HEK293T (cell line): ENCODE results near the gene ANKFN1.

Source experiments
- CTCF ChIA-PET: fragments of 350-600 bp; formaldehyde crosslinking; extraction: SDS; loops from one replicate; lab custom pipeline; 2021; ENCODE audit warnings: antibody characterized with exemption, inconsistent platforms; lab: Yijun Ruan, JAX
- POLR2A ChIA-PET: fragments of 350-600 bp; formaldehyde crosslinking; extraction: SDS; loops from one replicate; lab custom pipeline; 2020; ENCODE audit warnings: antibody characterized with exemption, inconsistent platforms; lab: Yijun Ruan, JAX
- DNase-seq: peaks from one replicate; pipeline ENCODE4 v3.0.0; 2012; ENCODE audit warnings: mixed read lengths; ENCODE audit errors: extremely low spot score
- ARNT ChIP-seq: fragments of 450-650 bp; IDR thresholded peaks from 2 replicates; pipeline ENCODE4 v1.6.1; 2017; ENCODE audit warnings: mild to moderate bottlenecking
- BHLHE40 ChIP-seq: fragments of 450-650 bp; IDR thresholded peaks from 2 replicates; pipeline ENCODE4 v1.6.1; 2016; ENCODE audit warnings: mild to moderate bottlenecking, moderate library complexity, borderline replicate concordance
- CTBP1 ChIP-seq: fragments of 450-650 bp; IDR thresholded peaks from 2 replicates; pipeline ENCODE4 v1.6.1; 2016; ENCODE audit warnings: borderline replicate concordance
- ELF4 ChIP-seq: fragments of 450-650 bp; IDR thresholded peaks from 2 replicates; pipeline ENCODE4 v1.6.1; 2017; ENCODE audit warnings: antibody characterized with exemption
- FOXA1 ChIP-seq: fragments of 450-650 bp; IDR thresholded peaks from 2 replicates; pipeline ENCODE4 v1.6.1; 2016; ENCODE audit warnings: mild to moderate bottlenecking
- FOXK2 ChIP-seq: fragments of 450-650 bp; IDR thresholded peaks from 2 replicates; pipeline ENCODE4 v1.6.1; 2016; ENCODE audit warnings: mild to moderate bottlenecking
- FOXM1 ChIP-seq: fragments of 450-650 bp; IDR thresholded peaks from 2 replicates; pipeline ENCODE4 v1.6.1; 2017; ENCODE audit warnings: mild to moderate bottlenecking, borderline replicate concordance
- HDGF ChIP-seq: fragments of 450-650 bp; IDR thresholded peaks from 2 replicates; pipeline ENCODE4 v1.6.1; 2017; ENCODE audit warnings: antibody characterized with exemption, borderline replicate concordance
- L3MBTL2 ChIP-seq: fragments of 450-650 bp; conservative IDR thresholded peaks from 2 replicates; pipeline ENCODE4 v1.6.1; 2016; ENCODE audit warnings: mild to moderate bottlenecking
- LEF1 ChIP-seq: fragments of 450-650 bp; IDR thresholded peaks from 2 replicates; pipeline ENCODE4 v1.6.1; 2017; ENCODE audit warnings: mild to moderate bottlenecking, borderline replicate concordance
- NFRKB ChIP-seq: fragments of 450-650 bp; IDR thresholded peaks from 2 replicates; pipeline ENCODE4 v1.6.1; 2016; ENCODE audit warnings: mild to moderate bottlenecking, moderate library complexity
- SP1 ChIP-seq: fragments of 450-650 bp; IDR thresholded peaks from 2 replicates; pipeline ENCODE4 v1.6.1; 2017
- SUZ12 ChIP-seq: fragments of 450-650 bp; IDR thresholded peaks from 2 replicates; pipeline ENCODE4 v1.6.1; 2016; ENCODE audit warnings: mild to moderate bottlenecking
- TARDBP ChIP-seq: fragments of 450-650 bp; IDR thresholded peaks from 2 replicates; pipeline ENCODE4 v1.6.1; 2016
- ZNF384 ChIP-seq: fragments of 450-650 bp; IDR thresholded peaks from 2 replicates; pipeline ENCODE4 v1.6.1; 2016
- TF ChIP-seq, protein P1 (sequence below): fragments of 450-650 bp; IDR thresholded peaks from 2 replicates; pipeline ENCODE4 v1.6.1; 2016

ANKFN1 gene

DNA sequence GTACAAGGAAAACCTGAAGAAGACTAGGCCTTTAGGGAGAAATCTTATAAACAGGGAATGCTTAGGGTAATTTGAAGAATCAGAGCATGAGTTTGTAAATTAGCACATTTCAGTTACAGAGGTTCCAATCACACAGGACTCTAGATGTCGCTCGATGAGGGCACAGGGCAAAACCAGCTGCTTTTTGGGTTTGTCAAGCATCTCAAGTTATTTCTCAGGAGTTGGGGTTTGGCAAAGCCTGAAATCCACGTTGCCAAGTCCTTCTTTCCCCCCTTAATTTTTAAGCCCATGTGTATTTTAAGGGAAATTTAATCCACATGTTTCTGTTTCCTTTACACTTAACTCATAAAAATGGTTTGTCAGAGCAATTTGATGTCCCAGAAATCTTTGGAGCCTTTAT is 146.9 kb downstream of the ANKFN1 start:
- no peak for DNase-seq
- no peak for TF ChIP-seq L3MBTL2
- TF ChIP-seq, protein P1, sequence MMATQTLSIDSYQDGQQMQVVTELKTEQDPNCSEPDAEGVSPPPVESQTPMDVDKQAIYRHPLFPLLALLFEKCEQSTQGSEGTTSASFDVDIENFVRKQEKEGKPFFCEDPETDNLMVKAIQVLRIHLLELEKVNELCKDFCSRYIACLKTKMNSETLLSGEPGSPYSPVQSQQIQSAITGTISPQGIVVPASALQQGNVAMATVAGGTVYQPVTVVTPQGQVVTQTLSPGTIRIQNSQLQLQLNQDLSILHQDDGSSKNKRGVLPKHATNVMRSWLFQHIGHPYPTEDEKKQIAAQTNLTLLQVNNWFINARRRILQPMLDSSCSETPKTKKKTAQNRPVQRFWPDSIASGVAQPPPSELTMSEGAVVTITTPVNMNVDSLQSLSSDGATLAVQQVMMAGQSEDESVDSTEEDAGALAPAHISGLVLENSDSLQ = no peak
- TF ChIP-seq SP1 = no peak
- ChIA-PET POLR2A (no interaction called here), CTCF (no interaction called here)

DNA sequence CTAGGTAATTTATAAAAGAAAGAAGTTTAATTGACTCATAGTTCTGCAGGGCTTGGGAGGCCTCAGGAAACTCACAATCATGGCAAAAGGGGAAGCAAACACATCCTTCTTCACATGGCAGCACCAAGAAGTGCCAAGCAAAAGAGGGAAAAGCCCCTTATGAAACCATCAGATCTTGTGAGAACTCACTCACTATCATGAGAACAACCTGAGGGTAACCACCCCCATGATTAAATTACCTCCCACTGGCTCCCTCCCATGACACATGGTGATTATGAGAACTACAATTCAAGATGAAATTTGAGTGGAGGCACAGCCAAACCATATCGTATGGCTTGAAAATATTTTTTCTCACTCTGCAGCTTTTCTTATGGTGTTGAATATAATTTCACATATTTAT is 151.7 kb downstream of the ANKFN1 start:
- ChIA-PET CTCF (no interaction called here), POLR2A (no interaction called here)
- no peak for TF ChIP-seq ZNF384
- TF ChIP-seq BHLHE40 = no peak
- no peak for TF ChIP-seq LEF1
- TF ChIP-seq HDGF = no peak
- TF ChIP-seq CTBP1 = no peak
- no peak for TF ChIP-seq FOXM1
- TF ChIP-seq SUZ12 = no peak
- TF ChIP-seq ELF4 = no peak
- no peak for TF ChIP-seq SP1
- no peak for TF ChIP-seq TARDBP
- TF ChIP-seq, protein P1 = no peak
- no peak for TF ChIP-seq FOXK2
- no peak for TF ChIP-seq NFRKB
- no peak for TF ChIP-seq FOXA1
- TF ChIP-seq ARNT = no peak
- no peak for TF ChIP-seq L3MBTL2
- no peak for DNase-seq

DNA sequence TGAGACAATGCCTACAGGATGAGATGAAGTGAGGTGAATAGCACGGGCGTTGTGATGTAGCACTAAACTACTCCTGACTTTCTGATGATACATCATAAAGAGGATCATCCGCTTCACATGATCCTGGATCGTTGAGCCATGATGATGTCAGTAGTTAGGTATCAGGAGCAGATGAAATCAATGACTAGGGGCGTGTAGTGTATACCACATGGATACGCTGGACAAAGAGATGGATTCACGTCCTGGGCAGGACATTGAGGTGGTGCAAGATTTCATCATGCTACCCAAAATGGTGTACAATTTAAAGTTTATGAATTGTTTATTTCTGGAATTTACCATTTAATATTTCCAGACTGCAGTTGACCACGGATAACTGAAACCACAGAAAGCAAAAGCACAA is 156.6 kb downstream of the ANKFN1 start:
- ChIA-PET CTCF (no interaction called here), POLR2A (no interaction called here)
- DNase-seq = no peak
- no peak for TF ChIP-seq ELF4
- TF ChIP-seq SP1 = no peak
- TF ChIP-seq BHLHE40 = no peak
- no peak for TF ChIP-seq FOXK2
- no peak for TF ChIP-seq TARDBP
- TF ChIP-seq FOXM1 = no peak
- no peak for TF ChIP-seq LEF1
- TF ChIP-seq NFRKB = no peak
- TF ChIP-seq CTBP1 = no peak
- no peak for TF ChIP-seq ZNF384
- no peak for TF ChIP-seq ARNT
- no peak for TF ChIP-seq FOXA1
- TF ChIP-seq, protein P1 = no peak
- TF ChIP-seq SUZ12 = no peak
- TF ChIP-seq L3MBTL2 = no peak
- TF ChIP-seq HDGF = no peak

DNA sequence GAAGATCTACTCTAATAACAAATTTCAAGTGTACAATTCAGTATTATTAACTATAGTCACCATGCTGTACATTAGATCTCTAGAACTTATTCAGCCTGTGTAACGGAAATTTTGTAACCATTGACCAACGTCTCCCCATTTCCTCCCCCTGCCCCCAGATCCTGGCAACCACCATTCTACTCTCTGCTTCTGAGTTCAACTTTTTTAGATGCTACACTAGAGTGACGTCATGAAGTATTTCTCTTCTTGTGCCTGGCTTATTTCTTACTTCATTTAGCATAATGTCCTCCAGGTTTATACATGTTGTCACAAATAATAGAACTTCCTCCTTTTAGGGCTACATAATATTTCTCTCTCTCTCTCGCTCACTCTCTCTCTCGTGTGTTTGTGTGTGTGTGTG is 157.5 kb downstream of the ANKFN1 start:
- DNase-seq = no peak
- ChIA-PET POLR2A (no interaction called here), CTCF (no interaction called here)
- no peak for TF ChIP-seq NFRKB
- no peak for TF ChIP-seq SUZ12
- TF ChIP-seq ZNF384 = no peak
- no peak for TF ChIP-seq CTBP1
- no peak for TF ChIP-seq FOXA1
- no peak for TF ChIP-seq ARNT
- TF ChIP-seq SP1 = no peak
- no peak for TF ChIP-seq LEF1
- TF ChIP-seq FOXM1 = no peak
- TF ChIP-seq FOXK2 = no peak
- TF ChIP-seq L3MBTL2 = no peak
- no peak for TF ChIP-seq TARDBP
- TF ChIP-seq, protein P1 = no peak
- no peak for TF ChIP-seq BHLHE40
- no peak for TF ChIP-seq ELF4

DNA sequence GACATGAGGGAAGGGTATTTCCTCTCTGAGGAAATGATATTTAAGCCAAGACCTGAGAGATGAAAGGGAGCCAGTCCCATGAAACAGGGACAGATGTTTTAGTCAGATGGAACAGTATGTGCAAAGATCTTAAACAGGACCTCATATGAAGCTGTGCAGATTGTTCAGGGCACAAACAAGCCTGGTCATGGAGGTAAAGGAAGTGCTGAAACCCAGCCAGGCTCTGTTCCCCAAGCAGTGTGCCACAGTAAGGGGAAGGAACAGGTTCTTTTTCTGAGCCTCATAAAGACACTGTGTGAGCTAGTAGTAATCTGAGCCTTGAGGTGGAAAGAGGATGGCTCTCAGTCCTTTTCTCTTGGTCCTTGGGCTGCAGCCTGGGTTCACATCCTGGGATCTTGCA is 159.9 kb downstream of the ANKFN1 start:
- CTCF ChIA-PET = no interaction called here
- POLR2A ChIA-PET = no interaction called here
- no peak for TF ChIP-seq BHLHE40
- TF ChIP-seq SUZ12 = no peak
- no peak for TF ChIP-seq TARDBP
- TF ChIP-seq NFRKB = no peak
- TF ChIP-seq, protein P1 = no peak
- TF ChIP-seq FOXA1 = no peak
- no peak for TF ChIP-seq ZNF384
- TF ChIP-seq CTBP1 = no peak
- no peak for TF ChIP-seq HDGF
- TF ChIP-seq L3MBTL2 = no peak
- TF ChIP-seq FOXK2 = no peak
- no peak for TF ChIP-seq ELF4
- no peak for TF ChIP-seq LEF1
- TF ChIP-seq SP1 = no peak
- TF ChIP-seq ARNT = no peak
- TF ChIP-seq FOXM1 = no peak
- DNase-seq = no peak
